DOHH2 (cell line): ENCODE results near the gene PPIB.

Source experiments
- H3F3A ChIP-seq: fragments of 200-600 bp; sonication (generic), shearing (Covaris generic); 2 replicates; pipeline ENCODE4 v1.6.0; 2016; ENCODE audit warnings: antibody characterized with exemption, mild to moderate bottlenecking; ENCODE audit not compliant: control insufficient read depth, insufficient read depth
- H3K27ac ChIP-seq: fragments of 200-600 bp; sonication (generic); 2 replicates; pipeline ENCODE4 v1.5.1; 2014; ENCODE audit warnings: low read depth, mild to moderate bottlenecking, low read length, moderate library complexity
- H3K27me3 ChIP-seq: fragments of 200-600 bp; sonication (generic); 2 replicates; pipeline ENCODE4 v1.6.1; 2014; ENCODE audit warnings: mild to moderate bottlenecking, low read length, mixed read lengths; ENCODE audit not compliant: control insufficient read depth
- H3K36me3 ChIP-seq: fragments of 200-600 bp; sonication (generic); 2 replicates; pipeline ENCODE4 v1.6.1; 2014; ENCODE audit warnings: mild to moderate bottlenecking, low read length, moderate library complexity, mixed read lengths; ENCODE audit not compliant: control insufficient read depth
- H3K4me1 ChIP-seq: fragments of 200-600 bp; sonication (generic); 2 replicates; pipeline ENCODE4 v1.6.1; 2014; ENCODE audit warnings: mild to moderate bottlenecking, low read length, mixed read lengths; ENCODE audit not compliant: control insufficient read depth
- H3K4me2 ChIP-seq: fragments of 200-600 bp; sonication (generic); 2 replicates; pipeline ENCODE4 v1.6.0; 2014; ENCODE audit warnings: mild to moderate bottlenecking, low read length, moderate library complexity
- H3K4me3 ChIP-seq: fragments of 200-600 bp; sonication (generic); 2 replicates; pipeline ENCODE4 v1.5.1; 2014; ENCODE audit warnings: mild to moderate bottlenecking, low read length, mixed read lengths
- H3K79me2 ChIP-seq: fragments of 200-600 bp; sonication (generic); 2 replicates; pipeline ENCODE4 v1.6.1; 2014; ENCODE audit warnings: mild to moderate bottlenecking, low read length, mixed read lengths; ENCODE audit not compliant: control insufficient read depth
- H3K9me2 ChIP-seq: fragments of 200-600 bp; sonication (generic); replicated peaks from 2 replicates; pipeline ENCODE4 v1.6.1; 2014; ENCODE audit warnings: mild to moderate bottlenecking, low read length, mixed read lengths; ENCODE audit not compliant: control insufficient read depth
- H3K9me3 ChIP-seq: fragments of 200-600 bp; sonication (generic); 2 replicates; pipeline ENCODE4 v1.6.1; 2014; ENCODE audit warnings: antibody characterized with exemption, low read length, mixed read lengths; ENCODE audit not compliant: control insufficient read depth, insufficient read depth
- H4K20me1 ChIP-seq: fragments of 200-600 bp; sonication (generic); 2 replicates; pipeline ENCODE4 v1.6.0; 2014; ENCODE audit warnings: low read depth, mild to moderate bottlenecking, antibody characterized with exemption, low read length, moderate library complexity; ENCODE audit not compliant: control insufficient read depth, insufficient read depth
- CTCF ChIP-seq: fragments of 200-600 bp; sonication (generic); IDR thresholded peaks from one replicate; pipeline ENCODE4 v1.5.1; 2014; ENCODE audit warnings: antibody characterized with exemption, mild to moderate bottlenecking, low read depth, low read length; ENCODE audit not compliant: poor library complexity, severe bottlenecking
- EZH2phosphoT487 ChIP-seq: fragments of 200-600 bp; sonication (generic); IDR thresholded peaks from 2 replicates; pipeline ENCODE4 v1.6.1; 2017; ENCODE audit warnings: borderline replicate concordance, mild to moderate bottlenecking, antibody characterized with exemption, low read length, moderate library complexity, mixed read lengths

PPIB gene

GRCh38 chr15:64143276-64143675, 19.5 kb downstream of the PPIB start:
- no peak overlapping the region for H3K4me3 ChIP-seq

GRCh38 chr15:64141798-64142512, 20.9 kb downstream of the PPIB start:
- Histone ChIP-seq H3K9me3 (no peaks in the 10 kb centered on the region), H3K4me2 (no peak overlapping the region), H3K27me3 (no peaks in the 10 kb centered on the region), H3K36me3 (peaks cover 27% of the 10 kb centered on the region), H3K27ac (no peak overlapping the region), H3K79me2 (no peaks in the 10 kb centered on the region), H3K9me2 (no peaks in the 10 kb centered on the region), H4K20me1 (no peaks in the 10 kb centered on the region), H3F3A (peaks cover 8% of the 10 kb centered on the region; the same call in 1 of the 2 replicates), H3K4me3 (no peak overlapping the region), H3K4me1 (peaks cover 32% of the 10 kb centered on the region)
- TF ChIP-seq CTCF (no peak), EZH2phosphoT487 (no peak)

More at GRCh38 chr15:64143276-64143675, 19.5 kb downstream of the PPIB start:
- no peaks in the 10 kb centered on the region for H3K9me2 ChIP-seq
- H3K27ac ChIP-seq = no peak overlapping the region
- H3K4me1 ChIP-seq = peaks cover 32% of the 10 kb centered on the region
- no peak for TF ChIP-seq EZH2phosphoT487
- TF ChIP-seq CTCF = no peak
- peaks cover 17% of the 10 kb centered on the region for H3K36me3 ChIP-seq
- H3K4me2 ChIP-seq = no peak overlapping the region
- no peaks in the 10 kb centered on the region for H4K20me1 ChIP-seq
- H3K27me3 ChIP-seq = no peaks in the 10 kb centered on the region
- no peaks in the 10 kb centered on the region for H3K79me2 ChIP-seq
- H3K9me3 ChIP-seq = no peaks in the 10 kb centered on the region
- H3F3A ChIP-seq = peaks cover 13% of the 10 kb centered on the region; the same call in 1 of the 2 replicates

GRCh38 chr15:64138331-64138941, 24.4 kb downstream of the PPIB start:
- TF ChIP-seq EZH2phosphoT487 = no peak
- no peak for TF ChIP-seq CTCF
- H3K9me2 ChIP-seq = no peaks in the 10 kb centered on the region
- no peaks in the 10 kb centered on the region for H3F3A ChIP-seq
- H3K4me3 ChIP-seq = no peak overlapping the region
- H3K36me3 ChIP-seq = peaks cover 50% of the 10 kb centered on the region
- no peak overlapping the region for H3K27ac ChIP-seq
- no peaks in the 10 kb centered on the region for H3K9me3 ChIP-seq
- no peaks in the 10 kb centered on the region for H3K79me2 ChIP-seq
- H3K27me3 ChIP-seq = no peaks in the 10 kb centered on the region
- H3K4me2 ChIP-seq = no peak overlapping the region
- H4K20me1 ChIP-seq = no peaks in the 10 kb centered on the region
- H3K4me1 ChIP-seq = peaks cover 5% of the 10 kb centered on the region
